Ovary (tissue), 3 donors: ENCODE data around the gene B3GALT4.

Source experiments
- CTCF ChIP-seq, 3 donors: fragments of 450-650 bp in 2 of 3; fragments of 200-600 bp in 1 of 3; IDR thresholded peaks; one replicate each; pipeline versions ENCODE4 v1.5.1 to v1.8.0; 2016 to 2022; ENCODE audit warnings: antibody characterized with exemption in 3 of 3, mild to moderate bottlenecking in 1 of 3
- EP300 ChIP-seq: sonication (generic); formaldehyde crosslinking; IDR thresholded peaks from one replicate; pipeline ENCODE4 v1.6.1; 2017; ENCODE audit warnings: antibody characterized with exemption
- POLR2A ChIP-seq: fragments of 450-650 bp; IDR thresholded peaks from one replicate; pipeline ENCODE4 v1.6.1; 2017; ENCODE audit warnings: antibody characterized with exemption, mild to moderate bottlenecking, moderate library complexity
- donor health status: DM: no; HTN: no; CAD: no.

GRCh38 chr6:33273129-33273923 is 3.6 kb upstream of the B3GALT4 start:
- TF ChIP-seq EP300 (no peak), CTCF (IDR thresholded peaks at IDR 0.05) (no peak), POLR2A (no peak)
